HEK293 (cell line): Measurements from ENCODE around the gene C17orf50.

ENCODE experiments used
- TF ChIP-seq, protein P1 (sequence below): fragments of 450-650 bp; formaldehyde crosslinking; IDR thresholded peaks from 2 replicates; pipeline ENCODE4 v1.5.1; 2016; ENCODE audit warnings: missing biosample characterization, missing genetic modification characterization
- TF ChIP-seq, protein P2 (sequence below): fragments of 450-650 bp; formaldehyde crosslinking; IDR thresholded peaks from 2 replicates; pipeline ENCODE4 v1.5.1; 2016; ENCODE audit warnings: missing biosample characterization, missing genetic modification characterization
- TF ChIP-seq, protein P3 (sequence below): fragments of 450-650 bp; formaldehyde crosslinking; IDR thresholded peaks from 2 replicates; pipeline ENCODE4 v1.5.1; 2016; ENCODE audit warnings: missing biosample characterization, missing genetic modification characterization

GRCh38 chr17:35799942-35800341, 39.3 kb downstream of the C17orf50 start:
- TF ChIP-seq, protein P1, sequence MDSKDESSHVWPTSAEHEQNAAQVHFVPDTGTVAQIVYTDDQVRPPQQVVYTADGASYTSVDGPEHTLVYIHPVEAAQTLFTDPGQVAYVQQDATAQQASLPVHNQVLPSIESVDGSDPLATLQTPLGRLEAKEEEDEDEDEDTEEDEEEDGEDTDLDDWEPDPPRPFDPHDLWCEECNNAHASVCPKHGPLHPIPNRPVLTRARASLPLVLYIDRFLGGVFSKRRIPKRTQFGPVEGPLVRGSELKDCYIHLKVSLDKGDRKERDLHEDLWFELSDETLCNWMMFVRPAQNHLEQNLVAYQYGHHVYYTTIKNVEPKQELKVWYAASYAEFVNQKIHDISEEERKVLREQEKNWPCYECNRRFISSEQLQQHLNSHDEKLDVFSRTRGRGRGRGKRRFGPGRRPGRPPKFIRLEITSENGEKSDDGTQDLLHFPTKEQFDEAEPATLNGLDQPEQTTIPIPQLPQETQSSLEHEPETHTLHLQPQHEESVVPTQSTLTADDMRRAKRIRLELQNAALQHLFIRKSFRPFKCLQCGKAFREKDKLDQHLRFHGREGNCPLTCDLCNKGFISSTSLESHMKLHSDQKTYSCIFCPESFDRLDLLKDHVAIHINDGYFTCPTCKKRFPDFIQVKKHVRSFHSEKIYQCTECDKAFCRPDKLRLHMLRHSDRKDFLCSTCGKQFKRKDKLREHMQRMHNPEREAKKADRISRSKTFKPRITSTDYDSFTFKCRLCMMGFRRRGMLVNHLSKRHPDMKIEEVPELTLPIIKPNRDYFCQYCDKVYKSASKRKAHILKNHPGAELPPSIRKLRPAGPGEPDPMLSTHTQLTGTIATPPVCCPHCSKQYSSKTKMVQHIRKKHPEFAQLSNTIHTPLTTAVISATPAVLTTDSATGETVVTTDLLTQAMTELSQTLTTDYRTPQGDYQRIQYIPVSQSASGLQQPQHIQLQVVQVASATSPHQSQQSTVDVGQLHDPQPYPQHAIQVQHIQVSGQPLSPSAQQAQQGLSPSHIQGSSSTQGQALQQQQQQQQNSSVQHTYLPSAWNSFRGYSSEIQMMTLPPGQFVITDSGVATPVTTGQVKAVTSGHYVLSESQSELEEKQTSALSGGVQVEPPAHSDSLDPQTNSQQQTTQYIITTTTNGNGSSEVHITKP (tag by site-specific recombination): no peak
- TF ChIP-seq, protein P2, sequence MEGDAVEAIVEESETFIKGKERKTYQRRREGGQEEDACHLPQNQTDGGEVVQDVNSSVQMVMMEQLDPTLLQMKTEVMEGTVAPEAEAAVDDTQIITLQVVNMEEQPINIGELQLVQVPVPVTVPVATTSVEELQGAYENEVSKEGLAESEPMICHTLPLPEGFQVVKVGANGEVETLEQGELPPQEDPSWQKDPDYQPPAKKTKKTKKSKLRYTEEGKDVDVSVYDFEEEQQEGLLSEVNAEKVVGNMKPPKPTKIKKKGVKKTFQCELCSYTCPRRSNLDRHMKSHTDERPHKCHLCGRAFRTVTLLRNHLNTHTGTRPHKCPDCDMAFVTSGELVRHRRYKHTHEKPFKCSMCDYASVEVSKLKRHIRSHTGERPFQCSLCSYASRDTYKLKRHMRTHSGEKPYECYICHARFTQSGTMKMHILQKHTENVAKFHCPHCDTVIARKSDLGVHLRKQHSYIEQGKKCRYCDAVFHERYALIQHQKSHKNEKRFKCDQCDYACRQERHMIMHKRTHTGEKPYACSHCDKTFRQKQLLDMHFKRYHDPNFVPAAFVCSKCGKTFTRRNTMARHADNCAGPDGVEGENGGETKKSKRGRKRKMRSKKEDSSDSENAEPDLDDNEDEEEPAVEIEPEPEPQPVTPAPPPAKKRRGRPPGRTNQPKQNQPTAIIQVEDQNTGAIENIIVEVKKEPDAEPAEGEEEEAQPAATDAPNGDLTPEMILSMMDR (tag by site-specific recombination): no peak
- TF ChIP-seq, protein P3, sequence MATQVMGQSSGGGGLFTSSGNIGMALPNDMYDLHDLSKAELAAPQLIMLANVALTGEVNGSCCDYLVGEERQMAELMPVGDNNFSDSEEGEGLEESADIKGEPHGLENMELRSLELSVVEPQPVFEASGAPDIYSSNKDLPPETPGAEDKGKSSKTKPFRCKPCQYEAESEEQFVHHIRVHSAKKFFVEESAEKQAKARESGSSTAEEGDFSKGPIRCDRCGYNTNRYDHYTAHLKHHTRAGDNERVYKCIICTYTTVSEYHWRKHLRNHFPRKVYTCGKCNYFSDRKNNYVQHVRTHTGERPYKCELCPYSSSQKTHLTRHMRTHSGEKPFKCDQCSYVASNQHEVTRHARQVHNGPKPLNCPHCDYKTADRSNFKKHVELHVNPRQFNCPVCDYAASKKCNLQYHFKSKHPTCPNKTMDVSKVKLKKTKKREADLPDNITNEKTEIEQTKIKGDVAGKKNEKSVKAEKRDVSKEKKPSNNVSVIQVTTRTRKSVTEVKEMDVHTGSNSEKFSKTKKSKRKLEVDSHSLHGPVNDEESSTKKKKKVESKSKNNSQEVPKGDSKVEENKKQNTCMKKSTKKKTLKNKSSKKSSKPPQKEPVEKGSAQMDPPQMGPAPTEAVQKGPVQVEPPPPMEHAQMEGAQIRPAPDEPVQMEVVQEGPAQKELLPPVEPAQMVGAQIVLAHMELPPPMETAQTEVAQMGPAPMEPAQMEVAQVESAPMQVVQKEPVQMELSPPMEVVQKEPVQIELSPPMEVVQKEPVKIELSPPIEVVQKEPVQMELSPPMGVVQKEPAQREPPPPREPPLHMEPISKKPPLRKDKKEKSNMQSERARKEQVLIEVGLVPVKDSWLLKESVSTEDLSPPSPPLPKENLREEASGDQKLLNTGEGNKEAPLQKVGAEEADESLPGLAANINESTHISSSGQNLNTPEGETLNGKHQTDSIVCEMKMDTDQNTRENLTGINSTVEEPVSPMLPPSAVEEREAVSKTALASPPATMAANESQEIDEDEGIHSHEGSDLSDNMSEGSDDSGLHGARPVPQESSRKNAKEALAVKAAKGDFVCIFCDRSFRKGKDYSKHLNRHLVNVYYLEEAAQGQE (tag by site-specific recombination): no peak
